GM19452 (cell line): ENCODE results near the gene NAXD.
A peak's percentile ranks its signal among the peaks of the same experiment; 100 is the strongest.
"Not testable (repeated sequence)": the region's sequence is repeated elsewhere in the genome, so short reads cannot be mapped to it uniquely, and the experiment has no call there.

Experiments
- ATAC-seq: cut with Tn5 transposase; IDR thresholded peaks from one replicate; pipeline ENCODE4 v1.9.1; 2021; ENCODE audit not compliant: unreplicated experiment

Gene NAXD

GRCh38 chr13:110615322-110616102 is at the start of gene NAXD:
NAXD (plus strand) TSS chr13:110615545; CDS start chr13:110615602, 57 bp downstream.
- peak; percentile 65 for ATAC-seq

GRCh38 chr13:110566171-110566570 is 49.2 kb upstream of the NAXD start:
- ATAC-seq, result no peak

- ATAC-seq, result no peak
Measured at GRCh38 chr13:110568612-110569011, 46.7 kb upstream of the NAXD start.

GRCh38 chr13:110569962-110570361 is 45.4 kb upstream of the NAXD start:
- not testable (repeated sequence) for ATAC-seq

GRCh38 chr13:110570886-110571285 is 44.5 kb upstream of the NAXD start:
- no peak for ATAC-seq

GRCh38 chr13:110571896-110572777 is 43.2 kb upstream of the NAXD start:
- ATAC-seq, result no peak

- no peak for ATAC-seq
Measured at GRCh38 chr13:110572778-110573118, 42.6 kb upstream of the NAXD start.

- ATAC-seq, result no peak
Measured at GRCh38 chr13:110574161-110574560, 41.2 kb upstream of the NAXD start.

GRCh38 chr13:110575322-110576069 is 39.8 kb upstream of the NAXD start:
- peak; percentile 85 for ATAC-seq

- no peak for ATAC-seq
Measured at GRCh38 chr13:110576070-110576394, 39.3 kb upstream of the NAXD start.

GRCh38 chr13:110576736-110577476 is 38.4 kb upstream of the NAXD start:
- ATAC-seq, result no peak

GRCh38 chr13:110578363-110578762 is 37.0 kb upstream of the NAXD start:
- ATAC-seq, result no peak

- no peak for ATAC-seq
Measured at GRCh38 chr13:110580800-110581199, 34.5 kb upstream of the NAXD start.

- no peak for ATAC-seq
Measured at GRCh38 chr13:110581506-110582185, 33.7 kb upstream of the NAXD start.

- no peak for ATAC-seq
Measured at GRCh38 chr13:110582421-110582954, 32.9 kb upstream of the NAXD start.

GRCh38 chr13:110583178-110583865 is 32.0 kb upstream of the NAXD start:
- no peak for ATAC-seq

- no peak for ATAC-seq
Measured at GRCh38 chr13:110589793-110590390, 25.5 kb upstream of the NAXD start.

- no peak for ATAC-seq
Measured at GRCh38 chr13:110590577-110590976, 24.8 kb upstream of the NAXD start.

GRCh38 chr13:110592665-110593064 is 22.7 kb upstream of the NAXD start:
- no peak for ATAC-seq
